GM12878 (cell line): Measurements from ENCODE around the gene OSTC. TPM values are rescaled to one million over a fixed set of nuclear protein-coding genes. Genes with fewer than 3 reads are reported as not detected.

Experiments
- ATF7 ChIP-seq: fragments of 450-650 bp; IDR thresholded peaks from 2 replicates; pipeline ENCODE4 v1.6.1; 2016; ENCODE audit warnings: low read depth, mild to moderate bottlenecking
- CBX3 ChIP-seq: fragments of 200-600 bp; sonication (generic); IDR thresholded peaks from 2 replicates; pipeline ENCODE4 v1.6.1; 2016; ENCODE audit warnings: low read depth, borderline replicate concordance
- FOXK2 ChIP-seq: fragments of 450-650 bp; IDR thresholded peaks from 2 replicates; pipeline ENCODE4 v1.6.1; 2017; ENCODE audit warnings: mild to moderate bottlenecking, moderate library complexity
- IKZF2 ChIP-seq, 2 experiments: fragments of 450-650 bp; IDR thresholded peaks; 2 replicates each; pipeline ENCODE4 v1.6.1; 2017; ENCODE audit warnings: mild to moderate bottlenecking in 2 of 2, moderate library complexity in 2 of 2
- MEF2A ChIP-seq: IDR thresholded peaks from 2 replicates; pipeline ENCODE4 v1.6.1; 2011; ENCODE audit warnings: low read depth, mild to moderate bottlenecking, low read length, moderate library complexity; ENCODE audit not compliant: insufficient read depth
- POLR2AphosphoS2 ChIP-seq: IDR thresholded peaks from 2 replicates; pipeline ENCODE4 v1.6.1; 2011; ENCODE audit warnings: low read depth, mild to moderate bottlenecking, low read length, improper control_type of control experiment, moderate library complexity
- RAD51 ChIP-seq: fragments of 450-650 bp; IDR thresholded peaks from 2 replicates; pipeline ENCODE4 v1.6.1; 2016; ENCODE audit warnings: moderate library complexity, mild to moderate bottlenecking, inconsistent platforms
- ZNF207 ChIP-seq: fragments of 450-650 bp; IDR thresholded peaks from 2 replicates; pipeline ENCODE4 v1.6.1; 2014; ENCODE audit warnings: antibody characterized with exemption, mild to moderate bottlenecking, borderline replicate concordance
- ZNF217 ChIP-seq: fragments of 450-650 bp; IDR thresholded peaks from 2 replicates; pipeline ENCODE4 v1.6.1; 2017; ENCODE audit warnings: antibody characterized with exemption, mild to moderate bottlenecking
- polyA plus RNA-seq, 11 experiments: library from polyadenylated mRNA; depleted of rRNA in 4 of 11; unstranded in 6 of 11; stranded (reverse) in 5 of 11; fragments of >200 nt; fragmentation: Nextera tagmentation in 4 of 11; fragmentation: Illumina TruSeq in 1 of 11; extraction: Ambion mirVana in 4 of 11; extraction: Trizol in 1 of 11; gene quantifications; 1 replicate in 1 of 11; 2 replicates in 10 of 11; pipeline versions ENCODE4 v1.2.1 to v1.2.3, GENCODE V29; 2011 to 2016; ENCODE audit warnings: inconsistent platforms in 2 of 11, missing spikeins in 2 of 11, low read depth in 1 of 11
- total RNA-seq, 4 experiments: library from RNA; depleted of rRNA in 3 of 4; stranded (reverse); fragments of >200 nt in 3 of 4; fragmentation: Illumina TruSeq in 1 of 4; extraction: Trizol in 1 of 4; gene quantifications; 2 replicates each; pipeline versions ENCODE4 v1.2.1 to v1.2.3, GENCODE V29; 2013 to 2021
- TF ChIP-seq, protein P1 (sequence below): fragments of 450-650 bp; IDR thresholded peaks from 2 replicates; pipeline ENCODE4 v1.6.1; 2017; ENCODE audit warnings: antibody characterized with exemption, mild to moderate bottlenecking, moderate library complexity
- TF ChIP-seq, protein P2 (sequence below): IDR thresholded peaks from 2 replicates; pipeline ENCODE4 v1.6.1; 2011; ENCODE audit warnings: borderline replicate concordance, low read depth, mild to moderate bottlenecking, moderate library complexity, low read length; ENCODE audit not compliant: insufficient read depth, poor library complexity, severe bottlenecking
- TF ChIP-seq, protein P3 (sequence below): fragments of 150-350 bp; IDR thresholded peaks from 2 replicates; pipeline ENCODE4 v1.6.1; 2016; ENCODE audit warnings: low read depth, low read length
- TF ChIP-seq, protein P4 (sequence below): fragments of 450-650 bp; IDR thresholded peaks from 2 replicates; pipeline ENCODE4 v1.6.1; 2017; ENCODE audit warnings: borderline replicate concordance
- TF ChIP-seq, protein P5 (sequence below): IDR thresholded peaks from 2 replicates; pipeline ENCODE4 v1.6.1; 2011; ENCODE audit warnings: mild to moderate bottlenecking, low read depth, low read length, moderate library complexity; ENCODE audit not compliant: insufficient replicate concordance
- TF ChIP-seq, protein P6 (sequence below): fragments of 450-650 bp; IDR thresholded peaks from 2 replicates; pipeline ENCODE4 v1.6.1; 2018; ENCODE audit warnings: borderline replicate concordance, mild to moderate bottlenecking; ENCODE audit not compliant: partially characterized antibody

OSTC gene
- total and polyA plus RNA-seq, 10 of the 15 experiments (the other 5 are each of a cell fraction or from before 2014, with no cell fraction given) = 106 to 681 (median 181) TPM

DNA sequence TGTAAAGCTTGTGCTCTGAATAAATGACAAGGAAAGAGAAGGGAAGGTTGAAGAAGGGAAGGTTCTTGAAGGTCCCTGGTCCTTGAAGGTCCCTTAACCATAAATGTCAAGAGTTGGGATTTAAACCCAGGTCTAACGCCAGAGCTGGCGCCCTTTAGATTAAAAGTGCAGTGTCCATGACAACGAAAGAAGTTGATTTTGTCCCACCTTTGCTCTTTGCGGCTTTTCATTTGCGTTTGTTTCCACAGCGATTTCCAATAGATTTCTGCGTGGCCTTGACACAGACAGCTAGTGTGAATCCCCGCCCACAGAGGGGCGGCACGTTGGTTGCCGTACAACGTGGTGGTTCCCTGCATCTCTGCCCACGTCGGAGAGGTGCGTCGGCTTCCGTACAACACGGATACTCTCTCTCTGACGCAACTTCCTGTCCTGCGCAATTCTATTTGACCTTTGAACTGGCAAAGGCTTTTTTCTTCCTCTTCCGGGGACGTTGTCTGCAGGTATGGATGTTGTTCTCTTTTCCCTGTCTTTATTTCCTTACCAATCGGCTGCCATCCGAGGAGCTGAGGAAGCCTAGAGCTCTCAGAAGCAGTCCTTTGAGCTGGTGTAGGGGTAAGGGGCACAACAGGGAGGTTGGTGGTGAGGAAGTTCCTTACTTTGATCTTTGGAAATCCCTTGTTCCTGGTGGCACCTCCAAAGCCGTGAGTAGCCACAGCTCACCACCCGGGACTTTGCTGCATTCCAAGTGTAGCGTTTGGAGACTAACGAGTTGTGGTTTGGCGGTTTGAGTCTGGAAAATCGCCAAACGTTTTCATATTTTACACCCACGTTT, 30.1 kb upstream of the OSTC start, which contains the start of gene RPL34 (continued):
- TF ChIP-seq CBX3 = no peak
- peak; percentile 54; the same call in 1 of the 2 replicates for TF ChIP-seq FOXK2
- TF ChIP-seq, protein P1, sequence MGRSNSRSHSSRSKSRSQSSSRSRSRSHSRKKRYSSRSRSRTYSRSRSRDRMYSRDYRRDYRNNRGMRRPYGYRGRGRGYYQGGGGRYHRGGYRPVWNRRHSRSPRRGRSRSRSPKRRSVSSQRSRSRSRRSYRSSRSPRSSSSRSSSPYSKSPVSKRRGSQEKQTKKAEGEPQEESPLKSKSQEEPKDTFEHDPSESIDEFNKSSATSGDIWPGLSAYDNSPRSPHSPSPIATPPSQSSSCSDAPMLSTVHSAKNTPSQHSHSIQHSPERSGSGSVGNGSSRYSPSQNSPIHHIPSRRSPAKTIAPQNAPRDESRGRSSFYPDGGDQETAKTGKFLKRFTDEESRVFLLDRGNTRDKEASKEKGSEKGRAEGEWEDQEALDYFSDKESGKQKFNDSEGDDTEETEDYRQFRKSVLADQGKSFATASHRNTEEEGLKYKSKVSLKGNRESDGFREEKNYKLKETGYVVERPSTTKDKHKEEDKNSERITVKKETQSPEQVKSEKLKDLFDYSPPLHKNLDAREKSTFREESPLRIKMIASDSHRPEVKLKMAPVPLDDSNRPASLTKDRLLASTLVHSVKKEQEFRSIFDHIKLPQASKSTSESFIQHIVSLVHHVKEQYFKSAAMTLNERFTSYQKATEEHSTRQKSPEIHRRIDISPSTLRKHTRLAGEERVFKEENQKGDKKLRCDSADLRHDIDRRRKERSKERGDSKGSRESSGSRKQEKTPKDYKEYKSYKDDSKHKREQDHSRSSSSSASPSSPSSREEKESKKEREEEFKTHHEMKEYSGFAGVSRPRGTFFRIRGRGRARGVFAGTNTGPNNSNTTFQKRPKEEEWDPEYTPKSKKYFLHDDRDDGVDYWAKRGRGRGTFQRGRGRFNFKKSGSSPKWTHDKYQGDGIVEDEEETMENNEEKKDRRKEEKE = no peak
- TF ChIP-seq ATF7 = peak; percentile 76
- TF ChIP-seq ZNF207 = no peak
- TF ChIP-seq POLR2AphosphoS2 = peak; percentile 97
- TF ChIP-seq, protein P2, sequence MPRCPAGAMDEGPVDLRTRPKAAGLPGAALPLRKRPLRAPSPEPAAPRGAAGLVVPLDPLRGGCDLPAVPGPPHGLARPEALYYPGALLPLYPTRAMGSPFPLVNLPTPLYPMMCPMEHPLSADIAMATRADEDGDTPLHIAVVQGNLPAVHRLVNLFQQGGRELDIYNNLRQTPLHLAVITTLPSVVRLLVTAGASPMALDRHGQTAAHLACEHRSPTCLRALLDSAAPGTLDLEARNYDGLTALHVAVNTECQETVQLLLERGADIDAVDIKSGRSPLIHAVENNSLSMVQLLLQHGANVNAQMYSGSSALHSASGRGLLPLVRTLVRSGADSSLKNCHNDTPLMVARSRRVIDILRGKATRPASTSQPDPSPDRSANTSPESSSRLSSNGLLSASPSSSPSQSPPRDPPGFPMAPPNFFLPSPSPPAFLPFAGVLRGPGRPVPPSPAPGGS = no peak
- TF ChIP-seq, protein P3, sequence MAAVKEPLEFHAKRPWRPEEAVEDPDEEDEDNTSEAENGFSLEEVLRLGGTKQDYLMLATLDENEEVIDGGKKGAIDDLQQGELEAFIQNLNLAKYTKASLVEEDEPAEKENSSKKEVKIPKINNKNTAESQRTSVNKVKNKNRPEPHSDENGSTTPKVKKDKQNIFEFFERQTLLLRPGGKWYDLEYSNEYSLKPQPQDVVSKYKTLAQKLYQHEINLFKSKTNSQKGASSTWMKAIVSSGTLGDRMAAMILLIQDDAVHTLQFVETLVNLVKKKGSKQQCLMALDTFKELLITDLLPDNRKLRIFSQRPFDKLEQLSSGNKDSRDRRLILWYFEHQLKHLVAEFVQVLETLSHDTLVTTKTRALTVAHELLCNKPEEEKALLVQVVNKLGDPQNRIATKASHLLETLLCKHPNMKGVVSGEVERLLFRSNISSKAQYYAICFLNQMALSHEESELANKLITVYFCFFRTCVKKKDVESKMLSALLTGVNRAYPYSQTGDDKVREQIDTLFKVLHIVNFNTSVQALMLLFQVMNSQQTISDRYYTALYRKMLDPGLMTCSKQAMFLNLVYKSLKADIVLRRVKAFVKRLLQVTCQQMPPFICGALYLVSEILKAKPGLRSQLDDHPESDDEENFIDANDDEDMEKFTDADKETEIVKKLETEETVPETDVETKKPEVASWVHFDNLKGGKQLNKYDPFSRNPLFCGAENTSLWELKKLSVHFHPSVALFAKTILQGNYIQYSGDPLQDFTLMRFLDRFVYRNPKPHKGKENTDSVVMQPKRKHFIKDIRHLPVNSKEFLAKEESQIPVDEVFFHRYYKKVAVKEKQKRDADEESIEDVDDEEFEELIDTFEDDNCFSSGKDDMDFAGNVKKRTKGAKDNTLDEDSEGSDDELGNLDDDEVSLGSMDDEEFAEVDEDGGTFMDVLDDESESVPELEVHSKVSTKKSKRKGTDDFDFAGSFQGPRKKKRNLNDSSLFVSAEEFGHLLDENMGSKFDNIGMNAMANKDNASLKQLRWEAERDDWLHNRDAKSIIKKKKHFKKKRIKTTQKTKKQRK = no peak
- TF ChIP-seq RAD51 = no peak
- TF ChIP-seq IKZF2 (IDR thresholded peaks at IDR 0.05) = peak; percentile 58 to 67
- 0 out of 2 replicates have a peak, but pooled peaks have one; percentile 47 for TF ChIP-seq MEF2A
- TF ChIP-seq ZNF217 = no peak
- TF ChIP-seq, protein P4, sequence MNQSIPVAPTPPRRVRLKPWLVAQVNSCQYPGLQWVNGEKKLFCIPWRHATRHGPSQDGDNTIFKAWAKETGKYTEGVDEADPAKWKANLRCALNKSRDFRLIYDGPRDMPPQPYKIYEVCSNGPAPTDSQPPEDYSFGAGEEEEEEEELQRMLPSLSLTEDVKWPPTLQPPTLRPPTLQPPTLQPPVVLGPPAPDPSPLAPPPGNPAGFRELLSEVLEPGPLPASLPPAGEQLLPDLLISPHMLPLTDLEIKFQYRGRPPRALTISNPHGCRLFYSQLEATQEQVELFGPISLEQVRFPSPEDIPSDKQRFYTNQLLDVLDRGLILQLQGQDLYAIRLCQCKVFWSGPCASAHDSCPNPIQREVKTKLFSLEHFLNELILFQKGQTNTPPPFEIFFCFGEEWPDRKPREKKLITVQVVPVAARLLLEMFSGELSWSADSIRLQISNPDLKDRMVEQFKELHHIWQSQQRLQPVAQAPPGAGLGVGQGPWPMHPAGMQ = no peak
- TF ChIP-seq, protein P5, sequence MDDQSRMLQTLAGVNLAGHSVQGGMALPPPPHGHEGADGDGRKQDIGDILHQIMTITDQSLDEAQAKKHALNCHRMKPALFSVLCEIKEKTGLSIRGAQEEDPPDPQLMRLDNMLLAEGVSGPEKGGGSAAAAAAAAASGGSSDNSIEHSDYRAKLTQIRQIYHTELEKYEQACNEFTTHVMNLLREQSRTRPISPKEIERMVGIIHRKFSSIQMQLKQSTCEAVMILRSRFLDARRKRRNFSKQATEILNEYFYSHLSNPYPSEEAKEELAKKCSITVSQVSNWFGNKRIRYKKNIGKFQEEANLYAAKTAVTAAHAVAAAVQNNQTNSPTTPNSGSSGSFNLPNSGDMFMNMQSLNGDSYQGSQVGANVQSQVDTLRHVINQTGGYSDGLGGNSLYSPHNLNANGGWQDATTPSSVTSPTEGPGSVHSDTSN = peak; percentile 39
- TF ChIP-seq, protein P6, sequence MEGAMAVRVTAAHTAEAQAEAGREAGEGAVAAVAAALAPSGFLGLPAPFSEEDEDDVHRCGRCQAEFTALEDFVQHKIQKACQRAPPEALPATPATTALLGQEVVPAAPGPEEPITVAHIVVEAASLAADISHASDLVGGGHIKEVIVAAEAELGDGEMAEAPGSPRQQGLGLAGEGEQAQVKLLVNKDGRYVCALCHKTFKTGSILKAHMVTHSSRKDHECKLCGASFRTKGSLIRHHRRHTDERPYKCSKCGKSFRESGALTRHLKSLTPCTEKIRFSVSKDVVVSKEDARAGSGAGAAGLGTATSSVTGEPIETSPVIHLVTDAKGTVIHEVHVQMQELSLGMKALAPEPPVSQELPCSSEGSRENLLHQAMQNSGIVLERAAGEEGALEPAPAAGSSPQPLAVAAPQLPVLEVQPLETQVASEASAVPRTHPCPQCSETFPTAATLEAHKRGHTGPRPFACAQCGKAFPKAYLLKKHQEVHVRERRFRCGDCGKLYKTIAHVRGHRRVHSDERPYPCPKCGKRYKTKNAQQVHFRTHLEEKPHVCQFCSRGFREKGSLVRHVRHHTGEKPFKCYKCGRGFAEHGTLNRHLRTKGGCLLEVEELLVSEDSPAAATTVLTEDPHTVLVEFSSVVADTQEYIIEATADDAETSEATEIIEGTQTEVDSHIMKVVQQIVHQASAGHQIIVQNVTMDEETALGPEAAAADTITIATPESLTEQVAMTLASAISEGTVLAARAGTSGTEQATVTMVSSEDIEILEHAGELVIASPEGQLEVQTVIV = peak; percentile 75
